IMR-90 (cell line): ENCODE results near the gene FNDC3B. TPM values are rescaled to one million over a fixed set of nuclear protein-coding genes. Genes with fewer than 3 reads are reported as not detected.

Source experiments
- ATAC-seq: fragments of 200-7000 bp; cut with Tn5 transposase; 2 replicates; pipeline ENCODE4 v1.9.1; 2020; ENCODE audit warnings: low read depth, mild to moderate bottlenecking, moderate library complexity
- BruUV-seq: library from RNA; stranded (reverse); fragments of 400-500 nt; replicated peaks from 2 replicates; lab custom pipeline; 2021; lab: Mats Ljungman, UMichigan
- CTCF ChIA-PET: fragments of 300-600 bp; formaldehyde crosslinking; extraction: SDS; loops from one replicate; lab custom pipeline; 2021; ENCODE audit warnings: antibody characterized with exemption; lab: Yijun Ruan, JAX
- POLR2A ChIA-PET: fragments of 300-600 bp; sonication (Branson Sonifier 250); formaldehyde crosslinking; loops from one replicate; lab custom pipeline; 2022; ENCODE audit warnings: antibody characterized with exemption; ENCODE audit not compliant: unreplicated experiment; lab: Charles Lee
- DNase-seq: peaks from one replicate; pipeline ENCODE4 v3.0.0; 2013
- H2AFZ ChIP-seq: replicated peaks from 2 replicates; pipeline ENCODE3; 2013; ENCODE audit warnings: low read length, mild to moderate bottlenecking; ENCODE audit not compliant: poor library complexity
- H2AK5ac ChIP-seq: 2 replicates; pipeline ENCODE4 v1.6.1; 2013; ENCODE audit warnings: low read depth, low read length, inconsistent platforms
- H2AK9ac ChIP-seq: replicated peaks from 2 replicates; pipeline ENCODE3; 2013; ENCODE audit warnings: mild to moderate bottlenecking, low read depth, low read length, moderate library complexity; ENCODE audit not compliant: poor library complexity
- H2BK120ac ChIP-seq: 2 replicates; pipeline ENCODE4 v1.6.1; 2013; ENCODE audit warnings: low read depth, low read length, inconsistent platforms
- H2BK15ac ChIP-seq: 3 replicates; pipeline ENCODE4 v1.6.1; 2013; ENCODE audit warnings: low read depth, low read length, inconsistent platforms
- H2BK20ac ChIP-seq: 2 replicates; pipeline ENCODE4 v1.6.1; 2013; ENCODE audit warnings: low read depth, mild to moderate bottlenecking, inconsistent platforms, low read length, moderate library complexity
- H2BK5ac ChIP-seq: 2 replicates; pipeline ENCODE4 v1.6.1; 2013; ENCODE audit warnings: mild to moderate bottlenecking, low read depth, low read length, inconsistent platforms; ENCODE audit not compliant: poor library complexity, severe bottlenecking
- H3K14ac ChIP-seq: replicated peaks from 2 replicates; pipeline ENCODE4 v1.6.1; 2013; ENCODE audit warnings: low read depth, low read length, inconsistent platforms
- H3K18ac ChIP-seq: 2 replicates; pipeline ENCODE4 v1.6.1; 2013; ENCODE audit warnings: low read depth, low read length, control low read depth
- H3K23ac ChIP-seq: 2 replicates; pipeline ENCODE4 v1.6.1; 2013; ENCODE audit warnings: low read depth, low read length, inconsistent platforms
- H3K27ac ChIP-seq: 2 replicates; pipeline ENCODE4 v1.5.1; 2013; ENCODE audit warnings: mild to moderate bottlenecking, control low read depth, low read length; ENCODE audit not compliant: insufficient read depth
- H3K27me3 ChIP-seq: 2 replicates; pipeline ENCODE4 v1.6.1; 2013; ENCODE audit warnings: low read length; ENCODE audit not compliant: control insufficient read depth, insufficient read depth
- H3K36me3 ChIP-seq: 2 replicates; pipeline ENCODE4 v1.6.1; 2013; ENCODE audit warnings: low read length, mixed read lengths; ENCODE audit not compliant: control insufficient read depth, insufficient read depth
- H3K4ac ChIP-seq: 2 replicates; pipeline ENCODE4 v1.6.1; 2013; ENCODE audit warnings: low read depth, low read length, inconsistent platforms
- H3K4me1 ChIP-seq: 2 replicates; pipeline ENCODE4 v1.6.1; 2013; ENCODE audit warnings: low read length, mixed read lengths; ENCODE audit not compliant: control insufficient read depth, insufficient read depth
- H3K4me2 ChIP-seq: 2 replicates; pipeline ENCODE4 v1.6.1; 2013; ENCODE audit warnings: low read depth, mild to moderate bottlenecking, control low read depth, low read length, moderate library complexity
- H3K4me3 ChIP-seq: 2 replicates; pipeline ENCODE4 v1.5.1; 2013; ENCODE audit warnings: low read depth, mild to moderate bottlenecking, control low read depth, low read length, moderate library complexity; ENCODE audit not compliant: insufficient read depth
- H3K56ac ChIP-seq: 2 replicates; pipeline ENCODE4 v1.6.1; 2013; ENCODE audit warnings: low read length, inconsistent platforms; ENCODE audit not compliant: insufficient read depth; ENCODE audit errors: extremely low read depth
- H3K79me1 ChIP-seq, 2 experiments: 2 replicates each; pipeline ENCODE4 v1.6.1; 2013; ENCODE audit warnings: low read length in 2 of 2, inconsistent platforms in 1 of 2, low read depth in 1 of 2
- H3K9ac ChIP-seq: 2 replicates; pipeline ENCODE4 v1.6.1; 2013; ENCODE audit warnings: low read depth, low read length, control low read depth
- H3K9me1 ChIP-seq: 2 replicates; pipeline ENCODE4 v1.6.1; 2013; ENCODE audit warnings: low read length, inconsistent platforms; ENCODE audit not compliant: insufficient read depth
- H3K9me3 ChIP-seq: 2 replicates; pipeline ENCODE4 v1.6.1; 2013; ENCODE audit warnings: low read length; ENCODE audit not compliant: control insufficient read depth, insufficient read depth
- H4K20me1 ChIP-seq: 2 replicates; pipeline ENCODE4 v1.6.1; 2013; ENCODE audit warnings: low read length, inconsistent platforms; ENCODE audit not compliant: insufficient read depth
- H4K5ac ChIP-seq: 2 replicates; pipeline ENCODE4 v1.6.1; 2013; ENCODE audit warnings: mild to moderate bottlenecking, low read depth, low read length, control low read depth
- H4K8ac ChIP-seq, 2 experiments: 2 replicates each; pipeline ENCODE4 v1.6.1; 2013; ENCODE audit warnings: low read depth in 2 of 2, low read length in 2 of 2, control low read depth in 1 of 2, inconsistent platforms in 1 of 2
- H4K91ac ChIP-seq: 2 replicates; pipeline ENCODE4 v1.6.1; 2013; ENCODE audit warnings: low read depth, low read length, inconsistent platforms; ENCODE audit not compliant: insufficient read depth
- CEBPB ChIP-seq: IDR thresholded peaks from 2 replicates; pipeline ENCODE4 v1.6.1; 2012; ENCODE audit warnings: low read depth, low read length, improper control_type of control experiment
- CTCF ChIP-seq: conservative IDR thresholded peaks from 2 replicates; pipeline ENCODE4 v1.5.1; 2012; ENCODE audit warnings: mild to moderate bottlenecking, low read depth, low read length, improper control_type of control experiment
- WGBS, 2 experiments: methylation state at CpG; one replicate each; pipeline versions ENCODE4 v1.1.5 to v1.1.7; 2013; ENCODE audit warnings: missing lambda C conversion rate in 2 of 2; ENCODE audit not compliant: insufficient read length in 1 of 2; ENCODE audit errors: extremely low coverage in 2 of 2; 5-methylcytosine and 5-hydroxymethylcytosine counted together
- dilution Hi-C: fragments of 300-500 bp; cut with HindIII; formaldehyde crosslinking; loops from one replicate; pipeline ENCODE4 v1.14.3; 2018; ENCODE audit warnings: low sequenced_read_pairs; ENCODE audit not compliant: unreplicated experiment
- in situ Hi-C: fragments of 300-500 bp; cut with MboI; formaldehyde crosslinking; loops from 3 replicates; pipeline ENCODE4 v1.14.3; 2019; ENCODE audit warnings: low sequenced_read_pairs, inconsistent platforms, mixed read lengths
- intact Hi-C: fragments of 100-400 bp; cut with micrococcal nuclease; formaldehyde crosslinking; loops from 2 replicates; pipeline ENCODE4 v1.10.0; 2022
- polyA plus RNA-seq, 3 experiments: library from polyadenylated mRNA; depleted of rRNA; stranded (reverse); fragments of >200 nt; gene quantifications; 2 replicates each; pipeline ENCODE4 v1.2.3, GENCODE V29; 2012; ENCODE audit warnings: low replicate concordance in 1 of 3
- total RNA-seq: library from RNA; depleted of rRNA; stranded (reverse); fragments of >200 nt; gene quantifications from 2 replicates; pipeline ENCODE4 v1.2.3, GENCODE V29; 2012

Gene FNDC3B
- total and polyA plus RNA-seq, 2 of the 4 experiments (the other 2 are of a cell fraction), result 23.9 to 150 TPM

GRCh38 chr3:172209333-172210321 lies 170.2 kb downstream of the FNDC3B start:
- in situ Hi-C loops, result no loop called here
- Histone ChIP-seq H4K20me1 (peaks cover 72% of the 10 kb centered on the region), H2BK120ac (no peak overlapping the region), H4K8ac (no peak overlapping the region), H3K36me3 (peaks cover 9% of the 10 kb centered on the region), H3K4ac (no peak overlapping the region), H2BK5ac (no peak overlapping the region), H3K9me3 (no peaks in the 10 kb centered on the region), H2BK20ac (no peak overlapping the region), H3K9me1 (peaks cover 28% of the 10 kb centered on the region), H3K4me3 (no peak overlapping the region), H2BK15ac (no peak overlapping the region), H3K4me2 (no peak overlapping the region), H3K79me1 (peaks cover 25 to 79% of the 10 kb centered on the region in 2 experiments), H2AK9ac (no peak overlapping the region), H3K27ac (peak overlapping the region; percentile 33), H3K27me3 (no peaks in the 10 kb centered on the region), H4K5ac (no peak overlapping the region), H3K14ac (no peak overlapping the region), H2AK5ac (no peak overlapping the region), H3K18ac (no peak overlapping the region), H3K4me1 (peaks cover 17% of the 10 kb centered on the region), H2AFZ (peak overlapping the region; percentile 28), H3K56ac (no peak overlapping the region), H3K9ac (no peak overlapping the region), H4K91ac (no peak overlapping the region), H3K23ac (no peak overlapping the region)
- ChIA-PET POLR2A (no interaction called here), CTCF (no interaction called here)
- dilution Hi-C loops, result no loop called here
- ATAC-seq, result no peak
- intact Hi-C loops, result loop anchor here (10.0 kb wide), 1 partner anchor 165 kb away; no protein-coding TSS in a partner anchor
- no TSS peak for BruUV-seq
- DNase-seq, result no peak
- TF ChIP-seq CTCF (no peak), CEBPB (peak; percentile 17; the same call in 1 of the 2 replicates)
- 85% methylated on average over 11 of the region's 28 CpGs; no CpG with 5 or more reads in 1 of the 2 experiments for WGBS, 2 experiments
